GM18498 (cell line): ENCODE data around the gene LSM4.

ENCODE experiments used
- ATAC-seq: cut with Tn5 transposase; IDR thresholded peaks from one replicate; pipeline ENCODE4 v1.9.1; 2021; ENCODE audit warnings: mild to moderate bottlenecking, moderate library complexity; ENCODE audit not compliant: unreplicated experiment

LSM4 gene

GRCh38 chr19:18311502-18312091 lies 11.3 kb downstream of the LSM4 start:
- no peak for ATAC-seq

GRCh38 chr19:18310966-18311365 lies 11.9 kb downstream of the LSM4 start:
- ATAC-seq = no peak

DNA sequence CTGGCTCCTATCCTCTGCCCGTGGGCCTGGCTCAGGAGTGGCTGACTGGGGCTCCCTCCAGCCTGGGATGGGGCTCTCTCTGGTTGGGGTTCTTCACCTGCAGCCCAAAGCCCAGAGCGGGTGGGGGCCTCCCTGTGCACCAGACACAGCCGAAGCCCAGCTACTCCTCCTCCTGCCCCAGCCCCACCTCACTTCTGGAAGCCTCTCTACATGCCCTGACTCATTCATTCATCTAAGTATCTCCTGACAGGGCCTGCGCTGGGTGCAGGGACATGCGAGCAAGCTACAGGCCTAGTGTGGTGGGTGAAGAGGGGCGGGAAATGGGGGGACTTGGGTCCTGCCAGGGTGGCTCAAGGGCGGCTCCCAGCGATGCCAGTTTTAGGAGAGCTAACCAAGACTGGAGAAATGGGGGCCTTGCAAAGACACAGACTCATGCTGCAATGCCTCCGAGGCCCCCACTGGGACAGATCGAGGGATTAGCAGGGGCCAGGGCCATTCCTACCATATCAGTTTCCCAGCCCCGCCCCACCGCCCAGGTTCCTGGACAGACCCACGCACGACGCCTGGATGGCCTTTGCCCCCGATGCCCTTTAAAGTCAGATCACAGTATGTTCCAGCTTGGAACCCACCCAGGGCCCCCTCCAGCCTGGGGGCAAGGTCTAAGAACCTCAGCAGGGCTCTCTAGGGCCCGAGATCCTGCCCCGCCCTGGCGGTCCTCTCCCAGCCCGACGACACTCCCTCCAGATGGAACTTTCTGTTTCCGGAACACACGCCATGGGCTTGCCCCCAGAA lies 12.6 kb downstream of the LSM4 start:
- ATAC-seq = no peak

- no peak for ATAC-seq
Measured at GRCh38 chr19:18309525-18310064, 13.3 kb downstream of the LSM4 start.

DNA sequence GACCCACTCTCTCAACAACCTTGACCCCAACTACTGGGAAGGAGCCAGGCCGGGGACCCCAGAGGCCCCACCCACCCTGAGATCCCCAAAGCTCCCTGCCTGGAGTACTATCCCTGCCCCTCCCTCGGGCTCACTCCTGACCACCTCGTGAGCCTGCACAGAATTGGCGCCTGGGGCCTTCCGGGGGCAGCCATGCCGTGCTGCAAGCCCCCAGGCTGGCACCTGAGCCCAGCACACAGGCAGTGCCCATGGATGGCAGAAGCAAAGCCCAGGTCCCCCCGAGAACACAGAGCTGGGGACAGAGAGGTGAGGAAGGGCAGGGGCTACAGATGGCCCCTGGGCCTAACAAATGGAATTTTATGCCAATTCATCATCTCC lies 13.9 kb downstream of the LSM4 start:
- no peak for ATAC-seq

DNA sequence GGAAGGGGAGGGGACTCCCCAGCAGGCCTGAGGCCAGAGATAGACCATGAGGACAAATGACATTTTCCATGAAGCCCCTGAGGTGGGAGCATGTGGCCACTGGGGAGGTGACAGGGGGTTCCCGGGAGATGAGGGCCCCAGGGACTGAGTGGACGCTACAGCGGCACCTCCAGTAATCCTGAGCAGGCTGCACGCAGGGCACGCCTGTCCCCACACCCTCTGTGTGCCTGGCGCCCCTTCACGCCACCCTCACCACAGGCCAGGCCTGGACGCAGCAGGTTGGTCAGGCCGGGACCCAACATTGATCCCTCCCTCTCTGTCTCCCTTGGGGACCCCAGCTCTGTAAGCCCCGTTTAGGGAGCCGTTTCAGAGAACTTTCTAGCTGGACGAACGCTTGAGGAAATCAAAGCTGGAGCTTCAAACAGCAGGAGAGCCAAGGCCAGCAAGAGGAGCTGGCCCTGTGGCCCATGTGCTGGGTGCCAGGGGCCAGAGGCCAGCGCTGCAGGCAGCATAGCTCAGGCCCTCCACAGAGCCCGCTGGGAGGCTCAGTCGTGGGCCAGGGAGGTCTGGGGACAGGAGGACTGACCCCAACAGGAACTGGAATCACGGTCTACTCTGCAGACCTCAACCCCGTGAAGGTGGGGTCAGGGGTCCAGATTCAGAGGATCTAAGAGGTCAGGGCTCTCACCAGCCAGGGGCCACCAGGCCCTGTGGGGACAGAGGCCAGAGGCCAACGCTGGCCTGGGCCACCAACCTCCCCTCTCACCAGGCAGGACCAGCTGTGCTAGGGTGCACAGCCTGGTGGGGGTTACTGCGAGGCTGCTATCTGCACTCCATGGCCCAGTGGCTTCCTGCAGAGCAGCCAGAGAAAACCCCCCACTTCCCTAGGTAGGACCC lies 14.6 kb downstream of the LSM4 start:
- no peak for ATAC-seq

GRCh38 chr19:18307271-18307681 lies 15.6 kb downstream of the LSM4 start:
- ATAC-seq = no peak

DNA sequence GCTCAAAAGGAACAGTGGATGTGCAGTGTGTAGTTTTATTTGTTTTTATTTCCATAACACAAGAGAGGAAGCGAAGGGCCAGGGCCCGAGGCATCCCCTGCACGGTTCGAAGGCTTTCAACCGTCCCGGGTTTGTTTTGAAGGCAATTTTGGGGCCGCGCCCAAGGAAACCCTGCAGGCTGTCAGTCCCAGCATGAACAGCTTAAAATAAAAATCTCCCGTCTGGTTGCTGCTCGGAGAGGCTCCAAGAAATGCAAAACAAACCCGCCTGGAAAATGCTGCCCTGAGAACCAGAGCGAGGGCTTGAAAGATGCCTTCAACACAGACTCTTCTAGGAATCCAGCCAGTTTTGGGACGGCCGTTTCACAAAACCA lies 16.0 kb downstream of the LSM4 start:
- no peak for ATAC-seq

DNA sequence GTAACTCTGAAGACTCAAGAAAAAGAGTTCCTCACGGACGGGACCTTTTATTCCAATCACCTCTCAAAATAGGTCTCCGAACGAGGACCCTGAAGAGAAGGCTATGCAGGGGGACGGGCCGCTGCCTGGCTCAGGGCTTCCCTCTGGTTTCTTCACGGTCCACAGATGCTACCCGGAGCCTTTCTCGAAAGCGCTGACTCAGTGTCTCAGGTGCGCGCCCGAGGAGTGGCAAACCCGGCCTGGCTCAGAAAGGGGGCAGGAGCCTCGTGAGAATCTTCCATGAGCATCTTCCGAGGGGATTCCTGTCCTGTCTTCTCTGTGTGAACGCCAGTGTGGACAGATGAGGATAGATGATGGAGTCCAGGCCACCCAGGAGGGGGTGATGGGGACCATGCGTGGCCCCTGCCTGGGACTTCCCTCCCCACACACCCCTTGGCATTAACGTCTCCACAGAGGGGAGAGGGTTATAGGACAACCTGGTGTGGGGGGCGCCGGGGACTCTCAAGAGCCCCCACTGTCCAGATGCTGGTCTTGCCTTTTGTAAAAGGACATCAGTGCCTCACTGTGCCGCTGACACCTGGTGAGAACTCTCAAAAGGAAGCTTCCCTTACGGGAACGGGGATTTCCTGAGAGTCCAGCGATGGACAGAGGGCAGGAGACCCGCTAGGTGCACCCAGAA lies 16.5 kb downstream of the LSM4 start:
- no peak for ATAC-seq

GRCh38 chr19:18304458-18305310 lies 18.2 kb downstream of the LSM4 start:
- peak; percentile 41 for ATAC-seq

- ATAC-seq = no peak
Measured at GRCh38 chr19:18304208-18304457, 18.7 kb downstream of the LSM4 start.

GRCh38 chr19:18301718-18302111 lies 21.2 kb downstream of the LSM4 start:
- no peak for ATAC-seq

- no peak for ATAC-seq
Measured at GRCh38 chr19:18300930-18301717, 21.8 kb downstream of the LSM4 start.

GRCh38 chr19:18299654-18300053 lies 23.2 kb downstream of the LSM4 start:
- ATAC-seq = no peak

DNA sequence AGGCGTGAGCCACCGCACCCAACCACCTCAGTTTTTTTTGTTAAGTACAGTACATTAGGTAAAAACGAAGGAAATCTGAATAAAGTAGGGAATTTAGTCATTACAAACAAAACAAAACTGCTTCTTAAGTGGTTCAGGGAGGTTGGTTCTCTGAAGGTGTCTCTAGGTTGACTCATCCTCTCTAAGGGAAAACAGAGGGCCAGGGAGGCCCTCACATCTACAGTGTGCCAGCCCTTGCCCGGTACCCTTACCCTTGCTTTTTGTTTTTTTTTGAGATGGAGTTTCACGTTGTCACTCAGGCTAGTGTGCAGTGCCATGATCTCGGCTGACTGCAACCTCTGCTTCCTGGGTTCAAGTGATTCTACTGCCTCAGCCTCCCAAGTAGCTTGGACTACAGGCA lies 24.3 kb downstream of the LSM4 start:
- no peak for ATAC-seq

DNA sequence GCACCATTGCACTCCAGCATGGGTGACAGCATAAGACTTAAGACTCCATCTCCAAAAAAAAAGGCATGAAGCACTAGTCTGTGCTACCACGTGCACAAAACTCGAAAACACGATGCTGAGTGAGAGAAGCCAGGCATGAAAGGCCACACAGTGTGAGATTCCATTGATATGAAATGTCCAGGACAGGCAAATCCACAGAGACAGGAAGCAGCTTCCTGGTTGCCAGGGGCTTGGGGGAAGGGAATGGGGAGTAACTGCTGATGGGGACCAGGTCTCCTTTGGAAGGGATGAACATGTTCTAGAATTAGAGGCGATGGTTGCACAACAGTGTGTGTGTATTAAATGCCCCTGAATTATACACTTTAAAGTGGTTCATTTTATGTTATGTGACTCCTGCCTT lies 25.6 kb downstream of the LSM4 start:
- ATAC-seq = no peak

DNA sequence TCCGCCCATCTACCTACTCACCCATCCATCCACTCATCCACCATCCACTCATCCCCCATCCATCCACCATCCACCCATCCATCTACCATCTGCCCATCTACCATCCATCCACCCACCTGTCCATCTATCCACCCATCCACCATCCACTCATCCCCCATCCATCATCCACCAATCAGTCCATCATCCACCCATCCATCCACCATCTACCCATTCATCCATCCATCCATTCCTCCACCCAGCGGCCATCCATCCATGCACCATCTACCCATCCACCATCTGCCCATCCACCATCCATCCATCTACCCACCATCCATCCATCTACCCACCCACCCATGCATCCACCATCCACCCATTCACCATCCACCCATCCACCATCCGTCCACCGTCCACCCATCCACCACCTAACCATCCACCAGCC lies 27.8 kb downstream of the LSM4 start:
- ATAC-seq = no peak

DNA sequence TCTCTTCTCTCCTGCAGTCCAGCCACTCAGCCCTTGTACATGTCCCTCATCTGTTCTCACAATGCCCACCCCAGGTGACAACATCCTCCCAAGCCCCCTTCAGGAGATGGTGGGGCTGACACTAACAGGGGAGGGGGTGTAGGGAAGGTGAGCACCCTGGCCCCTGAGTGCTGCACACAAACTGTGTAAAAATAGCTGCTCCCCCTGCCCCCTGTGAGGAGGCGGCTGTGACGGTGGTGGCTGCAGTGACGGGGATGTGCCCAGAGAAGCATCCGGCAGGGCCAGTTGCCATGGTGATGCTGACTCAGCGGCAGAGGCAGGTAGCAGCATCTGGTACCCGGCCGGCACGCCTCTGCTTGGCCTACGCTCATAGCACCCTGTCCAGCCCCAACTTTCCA lies 28.4 kb downstream of the LSM4 start:
- ATAC-seq = no peak

- ATAC-seq = no peak
Measured at GRCh38 chr19:18293642-18294466, 29.0 kb downstream of the LSM4 start.
